Adrenal gland (tissue), 5 donors: ENCODE measurements around the gene MSLN.

ENCODE experiments used
- CTCF ChIP-seq, 6 experiments: fragments of 450-650 bp in 4 of 6; fragments of 200-600 bp in 2 of 6; sonication (generic) in 1 of 6; IDR thresholded peaks; 1 replicate in 5 of 6; 2 replicates in 1 of 6; pipeline versions ENCODE4 v1.5.1 to v1.8.0; 2016 to 2021; ENCODE audit warnings: antibody characterized with exemption in 6 of 6, mild to moderate bottlenecking in 2 of 6, moderate library complexity in 1 of 6
- POLR2A ChIP-seq, 2 donors: fragments of 450-650 bp; IDR thresholded peaks; one replicate each; pipeline ENCODE4 v1.6.1; 2017; ENCODE audit warnings: antibody characterized with exemption in 2 of 2, mild to moderate bottlenecking in 2 of 2, moderate library complexity in 1 of 2
- donor health status: DM: no; HTN: no; CAD: no.

GRCh38 chr16:782258-782657 is 21.7 kb downstream of the MSLN start:
- TF ChIP-seq CTCF (IDR thresholded peaks at IDR 0.05): no peak
- TF ChIP-seq POLR2A (IDR thresholded peaks at IDR 0.05): no peak
